Astrocyte (in vitro differentiated cells and primary cell): ENCODE results near the gene SH2D2A. TPM values are rescaled to one million over a fixed set of nuclear protein-coding genes. Genes with fewer than 3 reads are reported as not detected.

Experiments
- DNase-seq: peaks from one replicate; pipeline ENCODE4 v3.0.0-alpha.2; 2010; ENCODE audit warnings: low read depth
- FAIRE-seq: peaks from 2 replicates; lab custom pipeline; 2011; peaks lifted over from hg19 to GRCh38; lab: Jason Lieb, UNC
- H2AFZ ChIP-seq: 2 replicates; pipeline ENCODE4 v1.6.0; 2012; ENCODE audit warnings: low read depth, low read length, inconsistent platforms
- H3K27ac ChIP-seq: 2 replicates; pipeline ENCODE4 v1.5.1; 2011; ENCODE audit warnings: low read depth, low read length, inconsistent platforms
- H3K27me3 ChIP-seq: 2 replicates; pipeline ENCODE4 v1.6.0; 2011; ENCODE audit warnings: low read length, inconsistent platforms; ENCODE audit not compliant: insufficient read depth
- H3K36me3 ChIP-seq: 2 replicates; pipeline ENCODE4 v1.5.1; 2011; ENCODE audit warnings: low read length, inconsistent platforms; ENCODE audit not compliant: insufficient read depth
- H3K4me1 ChIP-seq: 2 replicates; pipeline ENCODE4 v1.5.1; 2011; ENCODE audit warnings: low read length, inconsistent platforms; ENCODE audit not compliant: insufficient read depth
- H3K4me2 ChIP-seq: 2 replicates; pipeline ENCODE4 v1.6.0; 2012; ENCODE audit warnings: low read length, inconsistent platforms
- H3K4me3 ChIP-seq: 2 replicates; pipeline ENCODE4 v1.5.1; 2011; ENCODE audit warnings: low read depth, mild to moderate bottlenecking, low read length, inconsistent platforms; ENCODE audit not compliant: insufficient read depth
- H3K79me2 ChIP-seq: 2 replicates; pipeline ENCODE4 v1.6.0; 2012; ENCODE audit warnings: mild to moderate bottlenecking, low read length, inconsistent platforms; ENCODE audit not compliant: insufficient read depth
- H3K9ac ChIP-seq: 2 replicates; pipeline ENCODE4 v1.6.0; 2012; ENCODE audit warnings: mild to moderate bottlenecking, low read length, inconsistent platforms
- H3K9me3 ChIP-seq: 2 replicates; pipeline ENCODE4 v1.5.1; 2012; ENCODE audit warnings: low read depth, mild to moderate bottlenecking, low read length, inconsistent platforms; ENCODE audit not compliant: insufficient read depth
- H4K20me1 ChIP-seq: 2 replicates; pipeline ENCODE4 v1.6.0; 2012; ENCODE audit warnings: low read length, inconsistent platforms; ENCODE audit not compliant: insufficient read depth
- H3K27ac Mint-ChIP-seq: one replicate; pipeline ENCODE4 v1.8.0; 2021; ENCODE audit warnings: mild to moderate bottlenecking, mixed read lengths; ENCODE audit not compliant: unreplicated experiment
- H3K27me3 Mint-ChIP-seq: one replicate; pipeline ENCODE4 v1.8.0; 2021; ENCODE audit warnings: low read depth, mixed read lengths; ENCODE audit not compliant: unreplicated experiment
- H3K36me3 Mint-ChIP-seq: one replicate; pipeline ENCODE4 v1.8.0; 2021; ENCODE audit warnings: low read depth, mixed read lengths; ENCODE audit not compliant: unreplicated experiment
- H3K4me1 Mint-ChIP-seq: one replicate; pipeline ENCODE4 v1.8.0; 2021; ENCODE audit warnings: low read depth, mixed read lengths; ENCODE audit not compliant: unreplicated experiment
- H3K4me3 Mint-ChIP-seq: one replicate; pipeline ENCODE4 v1.8.0; 2021; ENCODE audit warnings: mild to moderate bottlenecking, moderate library complexity, mixed read lengths; ENCODE audit not compliant: unreplicated experiment
- H3K9me3 Mint-ChIP-seq: one replicate; pipeline ENCODE4 v1.8.0; 2021; ENCODE audit warnings: mild to moderate bottlenecking, mixed read lengths; ENCODE audit not compliant: unreplicated experiment
- EZH2 ChIP-seq: IDR thresholded peaks from 2 replicates; pipeline ENCODE4 v1.6.1; 2012; ENCODE audit warnings: mild to moderate bottlenecking, low read length, inconsistent platforms; ENCODE audit not compliant: insufficient read depth
- total RNA-seq: library from RNA; stranded (reverse); gene quantifications from 2 replicates; pipeline ENCODE4 v1.2.1, GENCODE V29; 2021
- TF ChIP-seq, protein P1 (sequence below): IDR thresholded peaks from 2 replicates; pipeline ENCODE4 v1.5.1; 2011; ENCODE audit warnings: low read depth, mild to moderate bottlenecking, inconsistent platforms, low read length, moderate library complexity; ENCODE audit not compliant: insufficient read depth

SH2D2A gene
- total RNA-seq, 1 donor from 2014 or later, result 1.1 TPM

DNA sequence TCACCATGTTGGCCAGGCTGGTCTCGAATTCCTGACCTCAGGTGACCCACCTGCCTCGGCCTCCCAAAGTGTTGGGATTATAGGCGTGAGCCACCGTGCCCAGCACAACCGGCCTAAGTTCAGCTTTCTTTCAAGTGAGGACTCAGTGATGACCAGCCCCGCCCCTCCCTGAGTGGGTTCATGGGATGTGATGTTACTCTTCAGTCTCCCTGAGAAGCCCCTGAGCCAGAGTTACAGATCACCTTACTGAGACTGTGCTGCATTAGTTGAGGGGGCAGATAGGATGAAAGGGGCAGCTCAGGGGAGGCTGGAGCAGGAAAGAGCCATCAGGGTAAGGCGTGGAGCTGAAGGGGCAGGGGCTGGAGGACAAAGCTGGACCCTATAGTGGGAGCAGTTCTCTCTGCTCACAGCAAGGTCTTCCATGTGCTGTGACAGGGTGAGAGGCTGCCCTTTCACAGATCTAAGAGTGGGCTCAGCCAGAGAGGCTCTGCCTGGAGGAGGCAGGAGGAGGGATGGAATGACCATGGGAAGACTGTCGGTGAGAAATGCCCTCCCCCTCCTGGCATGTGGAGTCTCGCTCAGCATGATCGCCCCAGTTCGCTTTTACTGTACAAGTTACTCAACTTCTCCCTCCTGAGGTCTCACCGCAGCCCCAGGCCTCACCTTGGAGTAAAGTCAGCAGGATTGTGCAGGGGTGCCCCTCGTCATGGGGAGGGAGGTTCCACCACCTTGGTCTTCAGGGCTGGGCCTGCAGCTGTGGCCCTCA, 13.4 kb downstream of the SH2D2A start:
- no peak overlapping the region for H3K4me3 ChIP-seq
- no peaks in the 10 kb centered on the region for H3K27me3 ChIP-seq
- H3K36me3 Mint-ChIP-seq, result peaks cover 19% of the 10 kb centered on the region
- H3K4me1 ChIP-seq, result peaks cover 13% of the 10 kb centered on the region
- DNase-seq (no peak), FAIRE-seq (no peak)
- no peak overlapping the region for H3K4me2 ChIP-seq
- H3K79me2 ChIP-seq, result no peaks in the 10 kb centered on the region
- no peak overlapping the region for H3K9ac ChIP-seq
- no peak overlapping the region for H3K27ac Mint-ChIP-seq
- no peak overlapping the region for H3K27ac ChIP-seq
- no peak for TF ChIP-seq EZH2
- TF ChIP-seq, protein P1, sequence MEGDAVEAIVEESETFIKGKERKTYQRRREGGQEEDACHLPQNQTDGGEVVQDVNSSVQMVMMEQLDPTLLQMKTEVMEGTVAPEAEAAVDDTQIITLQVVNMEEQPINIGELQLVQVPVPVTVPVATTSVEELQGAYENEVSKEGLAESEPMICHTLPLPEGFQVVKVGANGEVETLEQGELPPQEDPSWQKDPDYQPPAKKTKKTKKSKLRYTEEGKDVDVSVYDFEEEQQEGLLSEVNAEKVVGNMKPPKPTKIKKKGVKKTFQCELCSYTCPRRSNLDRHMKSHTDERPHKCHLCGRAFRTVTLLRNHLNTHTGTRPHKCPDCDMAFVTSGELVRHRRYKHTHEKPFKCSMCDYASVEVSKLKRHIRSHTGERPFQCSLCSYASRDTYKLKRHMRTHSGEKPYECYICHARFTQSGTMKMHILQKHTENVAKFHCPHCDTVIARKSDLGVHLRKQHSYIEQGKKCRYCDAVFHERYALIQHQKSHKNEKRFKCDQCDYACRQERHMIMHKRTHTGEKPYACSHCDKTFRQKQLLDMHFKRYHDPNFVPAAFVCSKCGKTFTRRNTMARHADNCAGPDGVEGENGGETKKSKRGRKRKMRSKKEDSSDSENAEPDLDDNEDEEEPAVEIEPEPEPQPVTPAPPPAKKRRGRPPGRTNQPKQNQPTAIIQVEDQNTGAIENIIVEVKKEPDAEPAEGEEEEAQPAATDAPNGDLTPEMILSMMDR, result no peak
- H3K4me1 Mint-ChIP-seq, result peaks cover 21% of the 10 kb centered on the region
- peaks cover 5% of the 10 kb centered on the region for H3K9me3 Mint-ChIP-seq
- peaks cover 39% of the 10 kb centered on the region for H4K20me1 ChIP-seq
- H2AFZ ChIP-seq, result no peak overlapping the region
- peaks cover 20% of the 10 kb centered on the region for H3K36me3 ChIP-seq
- no peak overlapping the region for H3K4me3 Mint-ChIP-seq
- H3K27me3 Mint-ChIP-seq, result peaks cover 10% of the 10 kb centered on the region
- H3K9me3 ChIP-seq, result no peaks in the 10 kb centered on the region

GRCh38 chr1:156802421-156802935, 14.2 kb downstream of the SH2D2A start:
- no peak for FAIRE-seq
- Mint-ChIP-seq H3K4me3 (no peak overlapping the region), H3K4me1 (peaks cover 26% of the 10 kb centered on the region), H3K36me3 (peaks cover 11% of the 10 kb centered on the region), H3K9me3 (no peaks in the 10 kb centered on the region), H3K27me3 (peaks cover 2% of the 10 kb centered on the region), H3K27ac (no peak overlapping the region)
- H3K4me2 ChIP-seq, result no peak overlapping the region
- no peaks in the 10 kb centered on the region for H3K9me3 ChIP-seq
- H3K27ac ChIP-seq, result no peak overlapping the region
- DNase-seq, result no peak
- no peaks in the 10 kb centered on the region for H3K79me2 ChIP-seq
- H4K20me1 ChIP-seq, result peaks cover 47% of the 10 kb centered on the region
- H3K9ac ChIP-seq, result no peak overlapping the region
- H3K4me3 ChIP-seq, result no peak overlapping the region
- H3K36me3 ChIP-seq, result peaks cover 26% of the 10 kb centered on the region
- peaks cover 15% of the 10 kb centered on the region for H3K4me1 ChIP-seq
- H3K27me3 ChIP-seq, result no peaks in the 10 kb centered on the region
- H2AFZ ChIP-seq, result no peak overlapping the region
- TF ChIP-seq EZH2, result no peak

GRCh38 chr1:156801409-156802121, 15.1 kb downstream of the SH2D2A start:
- no peaks in the 10 kb centered on the region for H3K27me3 Mint-ChIP-seq
- peak overlapping the region; percentile 33 for H3K4me2 ChIP-seq
- peak; percentile 90 for DNase-seq
- H3K79me2 ChIP-seq, result no peaks in the 10 kb centered on the region
- peaks cover 56% of the 10 kb centered on the region for H4K20me1 ChIP-seq
- no peak overlapping the region for H2AFZ ChIP-seq
- TF ChIP-seq, protein P1, result no peak
- TF ChIP-seq EZH2, result no peak
- no peak overlapping the region for H3K27ac ChIP-seq
- peaks cover 15% of the 10 kb centered on the region for H3K4me1 ChIP-seq
- H3K36me3 Mint-ChIP-seq, result peaks cover 9% of the 10 kb centered on the region
- H3K4me1 Mint-ChIP-seq, result peaks cover 28% of the 10 kb centered on the region
- no peak overlapping the region for H3K4me3 ChIP-seq
- H3K9me3 ChIP-seq, result no peaks in the 10 kb centered on the region
- H3K4me3 Mint-ChIP-seq, result no peak overlapping the region
- no peak for FAIRE-seq
- peaks cover 29% of the 10 kb centered on the region for H3K36me3 ChIP-seq
- no peak overlapping the region for H3K27ac Mint-ChIP-seq
- H3K27me3 ChIP-seq, result no peaks in the 10 kb centered on the region
- no peak overlapping the region for H3K9ac ChIP-seq
- no peaks in the 10 kb centered on the region for H3K9me3 Mint-ChIP-seq
